HG03095 (cell line): Measurements from ENCODE around the gene RABL3.
"Not testable (repeated sequence)": the region's sequence is repeated elsewhere in the genome, so short reads cannot be mapped to it uniquely, and the experiment has no call there.

Source experiments
- ATAC-seq: cut with Tn5 transposase; IDR thresholded peaks from one replicate; pipeline ENCODE4 v1.9.1; 2021; ENCODE audit warnings: moderate library complexity; ENCODE audit not compliant: unreplicated experiment

The RABL3 gene

DNA sequence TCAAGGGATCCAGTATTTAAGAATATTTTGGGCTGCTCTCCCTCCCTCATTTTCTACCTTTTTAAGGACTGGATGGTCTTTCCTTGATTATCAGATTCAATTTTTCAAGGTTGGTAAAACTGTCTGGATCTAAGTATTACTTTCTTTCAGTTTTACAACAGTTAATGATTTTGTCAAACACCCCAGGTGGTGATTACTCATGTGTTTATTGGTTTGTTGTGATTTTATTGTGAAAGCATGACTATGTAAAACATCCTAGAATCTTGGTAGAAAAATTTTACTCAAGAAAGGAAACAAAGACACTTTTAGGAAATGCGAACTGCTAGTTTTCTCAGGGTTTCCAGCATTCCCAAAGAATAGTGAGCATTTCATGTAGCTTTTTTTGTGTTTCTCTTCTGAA lies 7.5 kb upstream of the RABL3 start:
- no peak for ATAC-seq

DNA sequence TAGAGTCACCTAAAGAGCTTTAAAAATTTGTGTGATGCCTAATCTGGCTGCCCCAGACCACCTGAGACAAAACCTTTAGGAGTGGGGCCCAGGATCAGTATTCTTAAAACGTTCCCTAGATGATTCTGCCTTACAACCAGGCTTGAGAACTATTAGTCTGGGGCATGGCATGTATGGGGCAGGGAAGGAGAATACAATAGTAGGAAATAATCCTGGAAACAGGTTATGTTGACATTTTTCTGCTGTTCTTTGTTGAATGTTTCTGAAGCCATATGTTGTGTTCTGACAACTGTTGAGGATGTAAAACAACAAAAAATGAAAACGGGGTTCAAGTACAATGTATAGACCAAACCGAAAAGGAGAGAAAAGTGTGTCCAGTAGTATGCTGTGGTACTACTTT lies 3.1 kb upstream of the RABL3 start:
- ATAC-seq: no peak

DNA sequence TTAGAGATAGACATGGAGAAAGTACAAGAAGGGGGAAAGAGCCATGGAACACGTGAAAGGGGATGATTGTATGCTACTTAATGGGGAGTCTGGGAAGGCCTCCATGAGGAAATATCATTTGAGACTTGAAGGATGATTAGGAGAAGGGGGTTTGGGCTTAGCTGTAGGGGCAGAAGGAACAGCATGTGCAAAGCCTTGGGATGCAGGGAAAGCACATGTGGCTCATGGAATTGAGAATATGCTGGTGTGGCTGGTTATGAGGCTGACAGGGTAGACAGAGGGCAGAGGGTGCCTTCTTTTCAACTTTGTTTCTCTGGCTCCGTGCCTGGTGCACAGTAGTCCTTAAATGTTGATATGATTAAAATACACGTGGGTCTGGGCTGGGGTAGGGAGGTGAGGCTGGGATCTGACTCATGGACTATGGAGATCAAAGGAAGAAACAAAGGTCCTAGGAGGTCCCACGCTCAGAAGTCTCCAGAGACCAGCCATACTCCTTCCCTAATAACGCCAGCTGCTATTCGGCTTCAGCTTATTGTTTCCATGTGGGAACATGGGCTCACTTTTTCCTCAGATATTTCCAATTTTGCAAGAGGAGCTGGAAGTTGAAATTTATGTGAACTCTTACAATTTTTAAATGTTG lies 1.4 kb upstream of the RABL3 start:
- ATAC-seq: no peak

DNA sequence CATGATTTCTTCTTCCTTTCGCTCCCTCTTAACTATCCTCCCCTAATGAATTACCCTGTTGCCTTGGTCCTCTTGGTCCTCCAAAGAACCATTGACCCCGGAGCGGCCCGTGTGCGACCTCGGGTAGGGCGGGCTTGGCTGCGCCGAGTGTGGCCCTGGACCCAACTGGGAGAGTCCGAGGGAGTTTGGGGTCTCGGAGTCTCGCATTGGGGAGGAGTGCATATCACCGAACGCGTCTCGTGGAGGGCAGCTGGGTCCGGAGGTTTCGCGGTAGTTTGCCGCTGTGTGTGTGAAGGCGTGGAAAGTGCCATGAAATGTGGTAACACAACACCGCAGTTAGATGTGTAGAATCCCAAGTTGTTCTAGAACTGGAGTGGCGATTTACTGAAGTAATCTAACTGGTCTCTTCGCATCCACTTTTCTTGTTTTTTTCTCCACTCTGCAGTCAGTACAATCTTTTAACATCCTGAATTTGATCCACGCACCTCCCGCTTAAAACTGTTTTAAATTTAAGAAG lies 591 bp upstream of the RABL3 start:
- peak; percentile 19 for ATAC-seq

DNA sequence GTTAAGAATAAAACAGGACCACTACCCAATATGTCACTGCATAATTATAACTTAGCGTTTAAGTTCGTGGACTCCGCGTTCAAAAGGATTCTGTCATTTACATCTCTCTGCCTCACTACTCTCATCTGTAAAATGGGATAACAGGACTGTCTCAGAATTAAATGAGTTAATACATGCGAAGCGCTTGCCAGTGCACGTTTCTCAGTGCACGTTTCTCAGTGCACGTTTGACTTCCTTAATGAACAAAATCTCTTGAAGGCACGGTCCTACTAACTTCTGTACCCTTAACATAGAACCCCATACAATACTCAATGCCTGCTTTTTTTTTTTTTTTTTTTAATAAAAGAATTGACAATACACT lies 499 bp downstream of the RABL3 start:
- peak; percentile 12 for ATAC-seq

DNA sequence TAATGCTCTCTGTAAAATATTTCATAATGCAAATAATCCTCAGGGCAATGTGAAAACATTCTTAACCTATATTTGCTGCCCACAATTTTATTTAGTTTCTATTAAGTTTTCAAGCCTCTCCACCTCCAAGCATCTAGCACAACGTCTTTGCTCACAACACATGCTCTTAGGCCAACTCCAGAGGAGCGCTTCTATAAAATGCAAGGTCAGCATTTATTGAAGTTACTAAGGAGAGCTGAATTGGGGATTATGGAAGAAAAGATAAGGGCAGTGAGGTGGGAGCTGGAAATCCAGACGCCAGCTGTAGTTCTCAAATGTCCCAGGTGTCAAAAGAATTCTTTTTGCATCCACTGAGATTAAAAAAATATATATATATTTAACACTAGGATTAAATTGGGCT lies 996 bp downstream of the RABL3 start:
- ATAC-seq: no peak

DNA sequence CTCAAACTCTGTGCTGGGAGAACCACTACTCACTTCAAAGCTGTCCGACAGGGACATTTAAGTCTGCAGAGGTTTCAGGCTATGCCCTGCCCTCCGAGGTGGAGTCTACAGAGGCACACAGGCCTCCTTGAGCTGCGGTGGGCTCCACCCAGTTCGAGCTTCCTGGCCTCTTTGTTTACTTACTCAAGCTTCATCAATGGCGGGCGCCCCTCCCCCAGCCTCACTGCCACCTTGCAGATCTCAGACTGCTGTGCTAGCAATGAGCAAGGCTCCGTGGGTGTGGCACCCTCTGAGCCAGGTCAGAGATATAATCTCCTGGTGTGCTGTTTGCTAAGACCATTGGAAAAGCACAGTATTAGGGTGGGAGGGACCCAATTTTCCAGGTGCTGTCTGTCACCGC lies 4.3 kb downstream of the RABL3 start:
- not testable (repeated sequence) for ATAC-seq

DNA sequence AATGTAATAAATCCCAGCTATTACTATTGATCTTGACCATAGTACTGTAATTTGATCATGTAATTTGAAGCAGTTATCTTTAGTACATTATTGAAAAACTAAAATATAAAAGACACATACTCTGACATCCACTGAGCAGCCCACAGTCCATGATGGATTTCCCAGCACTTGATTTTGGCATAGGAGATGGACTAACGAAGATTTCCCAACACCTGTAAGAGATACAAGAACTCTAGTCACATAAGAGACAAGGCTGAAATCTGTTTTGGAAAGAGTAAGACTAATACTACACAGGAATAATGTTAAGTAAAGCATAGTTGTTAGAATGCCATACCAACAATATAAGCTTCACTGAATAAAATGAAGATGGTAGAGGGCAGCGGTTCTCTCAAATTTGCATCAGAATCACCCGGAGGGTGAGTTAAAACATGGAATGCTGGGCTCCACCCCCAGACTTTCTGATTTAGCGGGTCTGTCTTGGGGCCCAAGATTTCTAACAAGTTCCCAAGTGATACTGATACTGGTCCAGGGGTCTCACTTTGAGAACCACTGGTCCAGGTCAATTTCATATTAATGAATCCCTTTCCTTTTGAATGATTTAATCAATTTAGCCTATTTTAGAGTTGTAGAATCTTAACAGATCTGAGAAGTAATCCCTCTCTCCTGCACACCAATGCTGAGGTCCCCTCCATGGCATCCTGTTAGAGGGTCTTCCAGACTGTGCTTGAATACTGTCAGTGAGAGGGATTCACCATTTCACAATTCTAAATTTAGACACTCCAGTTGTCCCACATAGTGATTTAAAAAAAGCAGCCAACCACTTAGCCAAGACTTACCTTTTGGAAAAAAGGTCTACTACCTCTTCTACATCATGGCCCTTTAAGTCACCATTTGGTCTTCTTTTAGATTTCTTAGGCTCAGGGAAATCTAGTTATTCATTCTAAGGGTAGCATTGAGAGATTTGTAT lies 11.5 kb downstream of the RABL3 start:
- ATAC-seq: no peak

DNA sequence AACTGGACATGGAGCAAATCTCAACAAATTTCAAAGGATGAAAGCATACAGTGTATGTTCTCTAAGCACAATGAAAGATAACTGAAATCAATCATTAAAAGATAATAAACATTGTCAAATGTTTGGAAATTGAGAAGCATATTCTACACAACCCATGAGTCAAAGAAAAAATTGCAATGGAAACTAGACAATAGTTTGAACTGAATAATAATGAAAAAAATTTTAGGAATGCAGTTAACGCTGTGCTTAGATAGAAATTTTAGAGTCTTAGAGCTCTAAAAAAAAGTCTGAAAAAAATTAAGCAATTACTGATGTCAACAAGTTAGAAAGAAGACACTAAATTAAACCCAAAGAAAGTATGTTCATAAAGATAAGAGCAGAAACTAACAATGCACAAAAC lies 15.5 kb downstream of the RABL3 start:
- no peak for ATAC-seq

DNA sequence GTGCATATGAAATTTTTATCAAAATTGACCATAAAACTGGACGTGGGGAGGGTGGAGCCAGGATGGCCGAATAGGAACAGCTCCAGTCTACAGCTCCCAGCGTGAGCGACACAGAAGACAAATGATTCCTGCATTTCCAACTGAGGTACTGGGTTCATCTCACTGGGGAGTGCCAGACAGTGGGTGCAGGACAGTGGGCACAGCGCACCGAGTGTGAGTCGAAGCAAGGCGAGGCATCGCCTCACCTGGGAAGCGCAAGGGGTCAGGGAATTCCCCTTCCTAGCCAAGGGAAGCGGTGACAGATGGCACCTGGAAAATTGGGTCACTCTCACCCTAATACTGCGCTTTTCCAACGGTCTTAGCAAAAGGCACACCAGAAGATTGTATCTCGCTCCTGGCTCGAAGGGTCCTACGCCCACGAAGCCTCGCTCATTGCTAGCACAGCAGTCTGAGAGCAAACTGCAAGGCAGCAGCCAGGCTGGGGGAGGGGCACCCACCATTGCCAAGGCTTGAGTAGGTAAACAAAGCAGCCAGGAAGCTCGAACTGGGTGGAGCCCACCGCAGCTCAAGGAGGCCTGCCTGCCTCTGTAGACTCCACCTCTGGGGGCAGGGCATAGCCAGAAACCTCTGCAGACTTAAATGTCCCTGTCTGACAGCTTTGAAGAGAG lies 23.0 kb downstream of the RABL3 start:
- ATAC-seq: not testable (repeated sequence)

DNA sequence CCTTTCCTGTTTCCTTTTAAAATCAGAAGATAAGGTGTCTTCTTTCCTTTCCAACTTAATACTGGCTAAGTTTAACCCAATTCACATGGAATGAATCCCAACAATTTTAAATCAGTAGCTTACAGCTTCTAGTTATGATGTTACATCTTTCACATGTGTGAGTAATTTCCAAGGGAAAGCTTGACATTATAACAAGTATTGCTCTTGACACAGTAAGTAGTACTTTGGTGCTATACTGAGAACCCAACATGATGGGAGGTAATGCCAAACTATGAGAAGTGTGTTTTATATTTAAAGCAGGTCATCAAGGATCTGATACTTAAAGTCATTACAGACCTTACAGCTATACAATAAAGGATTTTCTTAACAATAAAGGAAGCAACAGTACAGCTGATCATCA lies 29.1 kb downstream of the RABL3 start:
- ATAC-seq: no peak

DNA sequence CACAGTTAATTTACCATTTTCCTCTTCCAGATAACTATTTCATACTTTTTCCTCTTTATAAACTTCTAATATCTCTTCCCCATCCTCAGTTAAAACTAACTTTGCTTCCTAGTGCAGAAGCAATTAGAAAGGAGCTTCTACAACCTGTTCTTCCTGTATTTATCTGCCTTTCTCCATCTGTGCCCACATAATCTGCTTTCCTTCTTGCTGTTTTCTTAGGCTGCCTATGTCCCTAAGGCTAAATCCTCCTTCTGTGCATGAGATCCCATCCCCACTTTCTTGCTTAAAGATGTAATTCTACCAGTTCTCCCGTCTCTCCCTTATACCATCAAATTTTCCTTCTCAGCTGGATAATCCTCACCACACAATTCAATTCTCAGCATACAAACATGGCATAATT lies 31.9 kb downstream of the RABL3 start:
- no peak for ATAC-seq

DNA sequence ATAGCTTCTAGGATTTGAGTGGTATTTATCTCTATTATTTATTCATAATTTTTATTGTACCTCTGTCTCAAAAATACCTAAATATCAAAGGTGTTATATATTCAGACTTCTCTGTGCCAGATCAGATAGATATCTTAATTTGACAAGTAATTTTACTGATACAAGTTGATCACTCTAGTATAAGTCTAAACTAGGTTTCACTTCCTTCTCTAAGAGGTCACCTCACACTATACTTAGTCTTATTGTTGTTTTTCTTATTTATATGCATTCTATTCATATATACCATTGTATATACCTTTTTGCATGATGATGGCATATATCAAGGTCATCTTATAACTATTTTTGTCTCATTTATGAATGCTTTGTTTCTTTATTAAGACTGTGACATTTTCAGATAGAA lies 33.9 kb downstream of the RABL3 start:
- peak; percentile 74 for ATAC-seq

DNA sequence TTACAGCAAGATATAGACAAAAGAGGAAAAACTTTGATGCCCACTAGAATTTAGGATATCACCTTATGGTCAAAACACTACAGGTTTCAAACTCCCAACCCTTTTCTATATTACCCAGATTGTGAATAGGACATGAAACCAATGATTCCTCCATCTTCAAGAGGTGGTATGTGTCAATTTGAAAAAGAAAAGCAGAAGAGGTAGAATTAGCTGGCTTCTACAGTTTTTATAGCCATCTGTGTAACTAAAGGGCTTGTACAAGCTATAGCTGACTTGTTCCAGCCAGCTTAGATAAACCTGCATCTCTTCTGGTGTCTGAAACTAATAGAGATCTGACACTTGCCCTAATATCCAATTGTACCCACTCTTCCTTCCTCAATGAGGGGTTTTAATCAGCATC lies 35.4 kb downstream of the RABL3 start:
- ATAC-seq: no peak

DNA sequence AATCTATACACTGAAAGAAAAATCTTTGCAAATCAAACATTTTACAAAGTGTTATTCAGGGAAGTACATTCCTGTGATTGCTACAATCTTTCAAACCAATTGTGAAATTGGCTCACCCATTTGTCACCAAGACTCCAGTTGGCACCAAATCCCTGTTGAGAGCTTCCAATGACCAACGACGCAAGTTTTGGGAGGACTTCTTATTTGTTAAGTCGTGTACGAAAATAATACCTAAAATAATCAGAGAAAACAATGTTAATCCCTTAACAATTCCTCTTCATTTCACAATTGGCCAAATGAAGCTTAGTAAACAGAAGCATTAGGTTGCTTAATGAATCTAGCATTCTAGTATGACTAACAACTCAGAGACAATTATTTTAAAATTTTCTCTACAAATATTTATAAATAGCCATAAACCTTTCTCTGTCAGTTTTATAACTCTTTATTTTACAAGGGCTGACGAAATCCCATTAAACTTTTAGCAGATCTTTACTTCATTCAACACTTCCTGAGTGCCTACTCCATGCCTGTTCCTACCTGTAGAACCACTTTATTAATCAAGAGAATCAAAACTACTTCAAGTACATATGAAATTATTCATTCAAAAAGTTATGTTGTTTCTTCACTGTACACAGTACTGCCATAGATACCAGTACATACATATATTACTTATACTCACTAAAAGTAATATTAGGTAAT lies 36.3 kb downstream of the RABL3 start:
- ATAC-seq: no peak

DNA sequence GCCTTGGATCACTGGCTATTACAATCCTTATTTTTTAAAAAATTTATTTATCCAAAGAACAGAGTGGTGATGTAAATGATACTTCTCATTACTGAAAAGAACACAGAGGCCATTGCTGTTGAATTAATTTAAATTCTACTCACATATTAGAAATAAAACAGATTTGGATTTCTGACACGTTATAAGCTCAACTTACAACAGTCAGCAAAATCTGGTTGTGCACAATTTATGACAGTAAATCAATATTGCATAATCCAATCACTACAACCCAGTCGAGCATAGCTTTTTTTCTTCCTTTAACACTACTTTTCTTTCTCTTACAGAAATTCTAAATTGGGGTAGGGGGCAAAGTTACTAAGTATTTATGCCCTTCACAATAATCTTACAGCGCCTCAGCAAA lies 43.0 kb downstream of the RABL3 start:
- no peak for ATAC-seq

DNA sequence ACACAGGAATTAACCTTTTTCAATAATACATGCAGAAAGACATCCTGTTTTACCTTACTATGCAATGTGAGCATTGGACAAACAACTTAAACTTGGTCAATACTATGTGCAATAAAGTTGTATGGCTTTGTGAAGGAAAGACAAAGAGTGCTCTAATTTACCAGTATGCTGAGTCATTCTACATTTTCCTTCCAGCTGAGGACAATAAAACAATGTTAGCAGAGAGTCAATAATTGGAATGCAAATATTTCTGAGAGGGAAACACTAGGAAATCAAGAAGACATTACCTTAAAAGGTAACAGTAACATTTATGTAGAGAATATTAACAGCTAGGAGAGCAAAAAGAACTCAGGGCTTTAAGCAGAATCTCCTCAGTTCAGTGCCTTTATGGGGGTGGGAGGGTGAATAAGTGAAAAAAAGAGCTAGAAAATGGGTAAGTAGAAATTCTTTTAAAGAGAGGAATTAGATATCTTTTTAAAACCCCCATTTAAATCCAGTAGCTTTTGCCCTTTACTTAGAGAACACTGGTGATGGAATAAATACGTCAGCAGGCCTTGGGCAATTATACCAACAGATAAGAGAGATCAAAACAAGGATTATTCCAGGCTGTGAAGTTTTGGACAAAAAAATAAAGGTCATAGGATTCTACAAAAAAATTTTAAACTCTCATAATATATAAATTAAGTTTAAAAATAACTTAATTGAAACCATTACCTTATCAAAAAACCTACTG lies 48.7 kb downstream of the RABL3 start:
- ATAC-seq: no peak

DNA sequence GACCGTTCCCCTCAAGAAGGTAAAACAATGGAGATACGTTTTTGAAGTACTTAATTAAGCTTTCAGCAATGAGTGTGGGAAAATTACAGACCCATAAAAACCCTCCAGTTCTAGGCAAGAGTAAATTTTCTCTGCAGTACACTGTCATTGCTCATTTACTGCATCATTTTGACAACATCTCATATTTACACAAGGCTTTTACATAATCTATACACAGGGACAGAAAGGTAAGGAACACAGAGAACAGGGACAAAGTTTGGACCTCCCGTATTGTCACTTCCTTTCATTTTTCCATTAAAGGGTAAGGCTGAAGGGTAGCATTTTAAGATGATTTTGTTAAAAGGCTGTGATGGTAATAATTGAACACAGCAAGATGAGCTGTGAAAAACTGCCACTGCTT lies 52.9 kb downstream of the RABL3 start:
- no peak for ATAC-seq

DNA sequence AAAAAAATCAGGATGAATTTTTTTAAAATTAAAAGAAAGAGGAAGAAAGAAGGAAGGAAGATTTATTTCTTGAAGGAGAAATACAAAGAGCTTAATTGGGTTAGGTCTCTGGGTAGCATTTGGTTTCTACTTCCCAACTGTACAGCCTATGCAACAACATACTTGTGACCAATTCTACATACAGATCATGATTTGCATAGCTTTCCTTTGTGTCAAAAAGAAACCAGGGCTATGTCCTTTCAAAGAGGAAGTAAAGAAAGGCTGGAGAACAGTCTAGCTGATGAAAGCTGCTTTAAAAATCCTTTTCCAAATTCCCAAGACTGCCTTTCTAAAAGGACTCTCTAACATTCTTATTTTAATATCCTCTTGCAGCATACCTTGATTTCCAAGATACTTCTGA lies 54.2 kb downstream of the RABL3 start:
- ATAC-seq: peak; percentile 98

DNA sequence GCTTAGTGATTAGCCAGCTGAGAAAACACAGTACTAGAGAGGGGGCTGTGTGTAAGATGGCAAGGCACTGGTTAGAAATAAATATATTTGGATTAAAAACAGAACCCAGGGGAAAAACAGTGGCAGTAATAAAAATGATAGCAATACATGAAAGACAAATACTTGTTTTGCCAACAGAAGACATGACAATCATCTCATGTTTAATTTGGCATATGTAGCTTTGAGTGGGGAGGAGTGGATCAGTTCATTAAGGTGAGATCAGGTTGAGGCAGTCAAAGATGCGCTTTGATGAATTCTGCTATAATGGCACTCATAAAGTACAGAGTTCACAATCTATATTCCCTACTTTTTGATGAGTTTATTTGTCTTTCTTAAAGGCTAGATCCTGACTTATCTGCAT lies 56.9 kb downstream of the RABL3 start:
- no peak for ATAC-seq
